ENCODE measurements around the gene EFCAB13. TPM values are rescaled to one million over a fixed set of nuclear protein-coding genes. Genes with fewer than 3 reads are reported as not detected.

The EFCAB13 gene
- total RNA-seq, 4 donors from 2014 or later = 4.0 to 12.9 (median 7.1) TPM

- no peaks in the 10 kb centered on the region for H3K9me3 ChIP-seq
- H3K27ac ChIP-seq (replicated peaks in 1 of 4) = peak overlapping the region; percentile 89 to 95 (median 91)
- intact Hi-C loops (cut with DNase I) = no loop called here
- no peak for DNase-seq (ENCODE audit: extremely low spot score)
- no peaks in the 10 kb centered on the region for H3K27me3 ChIP-seq
- 81% methylated on average over 3 of the region's 3 CpGs for WGBS
- H3K4me1 ChIP-seq = peaks cover 64 to 85% (median 77%) of the 10 kb centered on the region in 4 donors
- no peak for TF ChIP-seq POLR2AphosphoS5 (IDR thresholded peaks at IDR 0.05)
- TF ChIP-seq EP300 (IDR thresholded peaks at IDR 0.05) = no peak
- TF ChIP-seq POLR2A (IDR thresholded peaks at IDR 0.05; ENCODE audit: low read depth) = no peak
- TF ChIP-seq CTCF (IDR thresholded peaks at IDR 0.05) = no peak
- no peaks in the 10 kb centered on the region for H3K36me3 ChIP-seq
- H3K4me3 ChIP-seq = no peak overlapping the region
These were observed 47.3 kb upstream of the EFCAB13 start for GRCh38 chr17:47276444-47276843.

- DNase-seq (ENCODE audit: extremely low spot score) = no peak
- WGBS = 43% methylated on average over 10 of the region's 10 CpGs
- Histone ChIP-seq H3K9me3 (no peaks in the 10 kb centered on the region), H3K4me1 (peaks cover 66 to 85% (median 79%) of the 10 kb centered on the region in 4 donors), H3K27ac (replicated peaks in 1 of 4) (peak overlapping the region; percentile 89 to 95 (median 91)), H3K36me3 (no peaks in the 10 kb centered on the region), H3K4me3 (no peak overlapping the region), H3K27me3 (no peaks in the 10 kb centered on the region)
- intact Hi-C loops (cut with DNase I) = no loop called here
- TF ChIP-seq POLR2A (IDR thresholded peaks at IDR 0.05; ENCODE audit: low read depth) = no peak
- TF ChIP-seq POLR2AphosphoS5 (IDR thresholded peaks at IDR 0.05) = peak; percentile 60 to 72
These were observed 46.9 kb upstream of the EFCAB13 start for GRCh38 chr17:47276868-47277267.

- H3K4me3 ChIP-seq = no peak overlapping the region
- DNase-seq (ENCODE audit: extremely low spot score) = no peak
- no peak for TF ChIP-seq CTCF (IDR thresholded peaks at IDR 0.05)
- no peak for TF ChIP-seq POLR2AphosphoS5 (IDR thresholded peaks at IDR 0.05)
- TF ChIP-seq EP300 (IDR thresholded peaks at IDR 0.05) = no peak
- no peak for TF ChIP-seq POLR2A (IDR thresholded peaks at IDR 0.05; ENCODE audit: low read depth)
- peak overlapping the region; percentile 89 to 95 (median 91) for H3K27ac ChIP-seq (replicated peaks in 1 of 4)
- intact Hi-C loops (cut with DNase I) = no loop called here
- WGBS = 96% methylated on average over 1 of the region's 1 CpG
- H3K9me3 ChIP-seq = no peaks in the 10 kb centered on the region
- no peaks in the 10 kb centered on the region for H3K27me3 ChIP-seq
- no peaks in the 10 kb centered on the region for H3K36me3 ChIP-seq
- H3K4me1 ChIP-seq = peaks cover 66 to 85% (median 79%) of the 10 kb centered on the region in 4 donors
These were observed 45.8 kb upstream of the EFCAB13 start for GRCh38 chr17:47277921-47278320.

- Histone ChIP-seq H3K36me3 (peaks cover 0 to 5% (median 0%) of the 10 kb centered on the region in 4 donors), H3K27ac (replicated peaks in 1 of 4) (peak overlapping the region; percentile 89 to 95 (median 91)), H3K4me1 (peaks cover 66 to 80% (median 77%) of the 10 kb centered on the region in 4 donors), H3K9me3 (no peaks in the 10 kb centered on the region), H3K4me3 (no peak overlapping the region), H3K27me3 (no peaks in the 10 kb centered on the region)
- WGBS = 92% methylated on average over 4 of the region's 4 CpGs
- intact Hi-C loops (cut with DNase I) = no loop called here
- TF ChIP-seq EP300 (IDR thresholded peaks at IDR 0.05) (no peak), POLR2AphosphoS5 (IDR thresholded peaks at IDR 0.05) (no peak), POLR2A (IDR thresholded peaks at IDR 0.05; ENCODE audit: low read depth) (no peak), CTCF (IDR thresholded peaks at IDR 0.05) (no peak)
- DNase-seq (ENCODE audit: extremely low spot score) = no peak
These were observed 45.2 kb upstream of the EFCAB13 start for GRCh38 chr17:47278561-47278960.

GRCh38 chr17:47279062-47279801 is 44.5 kb upstream of the EFCAB13 start:
- H3K27ac ChIP-seq (replicated peaks in 1 of 4) = peak overlapping the region; percentile 89 to 95 (median 91)
- intact Hi-C loops (cut with DNase I) = no loop called here
- WGBS = 22% methylated on average over 9 of the region's 10 CpGs
- H3K36me3 ChIP-seq = peaks cover 0 to 10% (median 0%) of the 10 kb centered on the region in 4 donors
- no peaks in the 10 kb centered on the region for H3K27me3 ChIP-seq
- H3K4me1 ChIP-seq = peaks cover 66 to 75% (median 71%) of the 10 kb centered on the region in 4 donors
- TF ChIP-seq POLR2AphosphoS5 (IDR thresholded peaks at IDR 0.05) (peak; percentile 83 to 86), CTCF (IDR thresholded peaks at IDR 0.05) (peak; percentile 17 to 33 (median 30)), EP300 (IDR thresholded peaks at IDR 0.05) (peak; percentile 84), POLR2A (IDR thresholded peaks at IDR 0.05; ENCODE audit: low read depth) (no peak)
- peak overlapping the region in 1 of 4 donors; percentile 17 for H3K4me3 ChIP-seq
- H3K9me3 ChIP-seq = no peaks in the 10 kb centered on the region
- no peak for DNase-seq (ENCODE audit: extremely low spot score)
